Stimulated activated effector memory CD8-positive, alpha-beta T cell treated with anti-CD3 and anti-CD28 coated beads, Interleukin-12 subunit alpha, Interleukin-12 subunit beta, amount 100 ng/mL, for 72 hours (primary cell): ENCODE measurements around the gene WNT3A.

Experiments
- ATAC-seq: fragments of 150-1000 bp; cut with Tn5 transposase; 2 replicates; pipeline ENCODE4 v1.10.0; 2021
- DNase-seq, 2 donors: peaks; one replicate each; pipeline ENCODE4 v3.0.0; 2021 to 2022; ENCODE audit warnings: low spot score in 2 of 2
- H3K27ac Mint-ChIP-seq: one replicate; pipeline ENCODE4 v1.8.0; 2022; ENCODE audit warnings: mild to moderate bottlenecking, mixed read lengths
- H3K36me3 Mint-ChIP-seq: one replicate; pipeline ENCODE4 v1.8.0; 2022; ENCODE audit warnings: mild to moderate bottlenecking, mixed read lengths
- H3K4me1 Mint-ChIP-seq: one replicate; pipeline ENCODE4 v1.8.0; 2022; ENCODE audit warnings: mixed read lengths
- H3K4me3 Mint-ChIP-seq: one replicate; pipeline ENCODE4 v1.8.0; 2022; ENCODE audit warnings: mild to moderate bottlenecking, mixed read lengths
- H3K9me3 Mint-ChIP-seq: one replicate; pipeline ENCODE4 v1.8.0; 2022; ENCODE audit warnings: mixed read lengths

WNT3A gene

DNA sequence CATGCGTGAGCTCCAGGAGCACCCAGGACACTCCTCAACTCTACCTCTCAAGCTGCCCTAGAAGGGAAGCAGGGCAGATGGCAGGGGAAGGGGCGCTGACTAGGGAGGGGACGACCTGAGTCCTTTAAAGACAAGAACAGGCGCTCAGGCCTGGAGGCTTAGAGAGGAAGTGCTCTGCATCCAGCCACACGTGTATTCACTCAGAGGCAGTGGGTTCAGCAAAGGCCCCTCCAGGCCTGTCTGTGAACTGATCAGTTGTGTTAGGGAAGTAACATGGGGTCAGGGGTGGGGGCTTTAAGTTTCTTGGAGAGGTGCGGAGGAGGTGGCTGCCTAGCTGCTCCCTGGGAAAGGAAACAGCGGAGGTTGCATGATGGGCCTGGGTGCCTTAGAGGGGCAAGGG, 38.6 kb downstream of the WNT3A start:
- no peaks in the 10 kb centered on the region for H3K4me1 Mint-ChIP-seq
- no peaks in the 10 kb centered on the region for H3K36me3 Mint-ChIP-seq
- no peaks in the 10 kb centered on the region for H3K9me3 Mint-ChIP-seq
- H3K4me3 Mint-ChIP-seq: no peak overlapping the region
- H3K27ac Mint-ChIP-seq: no peak overlapping the region
- ATAC-seq: no peak
- DNase-seq: no peak

GRCh38 chr1:228045871-228046270, 39.1 kb downstream of the WNT3A start:
- no peak for ATAC-seq
- Mint-ChIP-seq H3K4me3 (no peak overlapping the region), H3K4me1 (no peaks in the 10 kb centered on the region), H3K36me3 (no peaks in the 10 kb centered on the region), H3K27ac (no peak overlapping the region), H3K9me3 (no peaks in the 10 kb centered on the region)
- no peak for DNase-seq

DNA sequence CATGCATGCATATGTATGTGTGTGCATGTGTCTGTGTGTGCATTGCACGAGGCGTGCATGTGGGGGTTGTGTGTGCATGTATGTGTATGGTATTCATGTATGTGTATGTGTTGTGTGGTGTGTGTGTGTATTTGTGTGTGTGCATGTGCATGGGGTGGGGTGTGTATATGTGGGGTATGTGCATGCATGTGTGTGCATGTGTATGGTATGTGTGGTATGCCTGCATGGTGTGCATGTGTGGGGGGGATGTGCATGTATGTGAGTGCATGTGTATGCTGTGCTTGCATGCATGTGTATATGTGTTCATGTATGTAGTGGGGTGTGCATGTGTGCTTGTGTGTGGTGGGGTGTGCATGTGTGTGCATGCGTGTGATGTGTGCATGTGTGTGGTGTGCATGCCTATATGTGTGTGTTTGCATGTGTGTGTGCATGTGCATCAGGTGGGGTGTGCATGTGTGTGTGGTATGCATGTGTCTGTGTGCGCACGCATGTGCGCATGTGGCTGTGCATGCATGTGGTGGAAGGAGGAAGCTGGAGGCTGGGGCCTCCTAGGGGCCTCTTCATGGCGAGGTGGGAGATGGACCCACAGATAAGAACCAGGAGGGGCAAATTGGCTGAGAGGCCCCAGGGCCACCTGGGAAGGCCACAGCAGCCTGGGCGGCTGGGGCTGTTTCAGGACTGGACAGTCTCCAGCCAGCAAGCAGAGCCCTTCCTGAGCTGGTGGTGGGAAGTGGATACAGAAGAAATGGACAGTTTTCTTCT, 39.8 kb downstream of the WNT3A start:
- Mint-ChIP-seq H3K4me3 (no peak overlapping the region), H3K9me3 (no peaks in the 10 kb centered on the region), H3K36me3 (no peaks in the 10 kb centered on the region), H3K4me1 (no peaks in the 10 kb centered on the region), H3K27ac (no peak overlapping the region)
- no peak for DNase-seq
- ATAC-seq: no peak

DNA sequence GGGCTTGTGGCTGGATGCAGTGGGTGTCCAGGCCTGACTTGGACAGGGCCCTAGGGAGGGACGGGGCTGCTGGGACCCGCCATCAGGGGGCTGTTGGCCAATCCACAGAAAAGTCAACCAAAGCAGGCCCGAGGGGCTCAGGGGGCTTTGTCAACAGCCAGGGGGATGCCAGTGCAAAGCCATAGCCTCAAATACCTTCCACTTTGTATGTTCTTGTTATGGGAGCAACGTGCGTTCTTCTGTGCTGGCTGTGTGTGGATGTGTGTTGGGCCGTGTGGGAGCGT, 40.3 kb downstream of the WNT3A start:
- Mint-ChIP-seq H3K4me1 (no peaks in the 10 kb centered on the region), H3K27ac (no peak overlapping the region), H3K36me3 (no peaks in the 10 kb centered on the region), H3K4me3 (no peak overlapping the region), H3K9me3 (no peaks in the 10 kb centered on the region)
- ATAC-seq (no peak), DNase-seq (no peak)

GRCh38 chr1:228048120-228048519, 41.3 kb downstream of the WNT3A start:
- no peak for ATAC-seq
- Mint-ChIP-seq H3K27ac (no peak overlapping the region), H3K4me3 (no peak overlapping the region), H3K36me3 (no peaks in the 10 kb centered on the region), H3K9me3 (no peaks in the 10 kb centered on the region), H3K4me1 (no peaks in the 10 kb centered on the region)
- no peak for DNase-seq

GRCh38 chr1:228048659-228049298, 42.0 kb downstream of the WNT3A start:
- Mint-ChIP-seq H3K27ac (no peak overlapping the region), H3K4me3 (no peak overlapping the region), H3K9me3 (no peaks in the 10 kb centered on the region), H3K4me1 (no peaks in the 10 kb centered on the region), H3K36me3 (no peaks in the 10 kb centered on the region)
- ATAC-seq (no peak), DNase-seq (no peak)

DNA sequence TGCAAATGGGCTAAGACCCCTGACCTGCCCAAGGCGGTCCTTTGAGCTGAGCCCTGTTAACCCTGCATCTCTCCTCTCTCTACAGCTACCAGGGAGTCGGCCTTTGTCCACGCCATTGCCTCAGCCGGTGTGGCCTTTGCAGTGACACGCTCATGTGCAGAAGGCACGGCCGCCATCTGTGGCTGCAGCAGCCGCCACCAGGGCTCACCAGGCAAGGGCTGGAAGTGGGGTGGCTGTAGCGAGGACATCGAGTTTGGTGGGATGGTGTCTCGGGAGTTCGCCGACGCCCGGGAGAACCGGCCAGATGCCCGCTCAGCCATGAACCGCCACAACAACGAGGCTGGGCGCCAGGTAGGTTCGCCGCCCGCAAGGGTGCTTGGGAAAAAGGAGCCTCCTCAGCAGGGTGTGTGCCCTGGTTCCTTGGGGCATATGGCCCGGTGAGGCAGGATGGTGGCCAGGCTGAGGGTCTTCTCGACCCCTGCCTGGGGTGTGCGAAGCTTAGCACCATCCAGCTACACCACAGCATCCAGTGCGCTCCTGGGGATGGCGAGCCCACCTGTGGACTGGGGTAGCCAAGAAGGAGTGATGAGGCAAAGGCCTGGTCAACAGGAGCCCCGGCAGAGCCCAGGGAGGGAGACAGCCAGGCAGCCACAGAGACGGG, 43.9 kb downstream of the WNT3A start:
- no peak overlapping the region for H3K27ac Mint-ChIP-seq
- H3K4me1 Mint-ChIP-seq: no peaks in the 10 kb centered on the region
- H3K4me3 Mint-ChIP-seq: no peak overlapping the region
- no peaks in the 10 kb centered on the region for H3K36me3 Mint-ChIP-seq
- no peaks in the 10 kb centered on the region for H3K9me3 Mint-ChIP-seq
- no peak for ATAC-seq
- no peak for DNase-seq

DNA sequence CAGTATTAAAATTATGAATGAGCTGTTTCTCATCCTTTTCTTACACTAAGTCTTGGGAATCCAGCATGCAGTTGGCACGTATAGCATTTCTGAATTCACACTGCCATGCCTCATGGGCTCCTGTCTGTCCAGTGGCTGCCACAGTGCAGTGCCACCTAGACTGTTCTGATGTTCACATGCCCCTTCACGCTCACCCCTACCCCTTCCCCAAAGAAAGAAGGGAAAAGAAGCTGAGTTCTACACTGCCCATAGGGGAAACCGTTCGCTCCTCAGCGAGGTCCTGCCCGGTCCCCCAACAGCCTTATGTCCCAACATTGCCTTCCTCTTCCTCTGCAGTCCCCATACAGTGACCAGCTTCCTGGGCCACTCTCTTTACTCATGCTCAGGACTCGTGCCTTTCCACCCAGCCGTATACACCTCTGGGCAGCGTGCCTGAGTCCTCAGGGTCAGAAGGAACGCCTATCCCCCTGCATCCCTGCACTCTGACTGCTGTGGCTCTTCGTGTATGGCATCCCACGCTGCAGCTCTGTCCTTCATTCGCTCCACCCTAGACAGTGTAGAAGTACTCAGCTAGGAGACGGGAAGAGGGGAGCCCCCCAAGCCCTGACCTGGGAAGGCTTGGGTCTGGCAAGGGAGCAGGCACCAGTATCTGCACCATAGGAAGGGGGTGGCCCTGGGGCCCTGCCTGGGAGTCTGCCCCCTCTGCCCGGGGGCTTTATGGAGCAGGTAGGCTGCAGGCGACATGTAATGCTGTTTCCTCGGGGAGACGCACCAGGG, 51.6 kb downstream of the WNT3A start:
- Mint-ChIP-seq H3K4me1 (peaks cover 17% of the 10 kb centered on the region), H3K36me3 (no peaks in the 10 kb centered on the region), H3K4me3 (peak overlapping the region; percentile 62), H3K9me3 (no peaks in the 10 kb centered on the region), H3K27ac (no peak overlapping the region)
- DNase-seq (no peak), ATAC-seq (no peak)

- H3K4me3 Mint-ChIP-seq: peak overlapping the region; percentile 62
- peak in 1 of 2 donors; percentile 64 for DNase-seq
- H3K27ac Mint-ChIP-seq: no peak overlapping the region
Observed at GRCh38 chr1:228058949-228059633, 52.3 kb downstream of the WNT3A start.

DNA sequence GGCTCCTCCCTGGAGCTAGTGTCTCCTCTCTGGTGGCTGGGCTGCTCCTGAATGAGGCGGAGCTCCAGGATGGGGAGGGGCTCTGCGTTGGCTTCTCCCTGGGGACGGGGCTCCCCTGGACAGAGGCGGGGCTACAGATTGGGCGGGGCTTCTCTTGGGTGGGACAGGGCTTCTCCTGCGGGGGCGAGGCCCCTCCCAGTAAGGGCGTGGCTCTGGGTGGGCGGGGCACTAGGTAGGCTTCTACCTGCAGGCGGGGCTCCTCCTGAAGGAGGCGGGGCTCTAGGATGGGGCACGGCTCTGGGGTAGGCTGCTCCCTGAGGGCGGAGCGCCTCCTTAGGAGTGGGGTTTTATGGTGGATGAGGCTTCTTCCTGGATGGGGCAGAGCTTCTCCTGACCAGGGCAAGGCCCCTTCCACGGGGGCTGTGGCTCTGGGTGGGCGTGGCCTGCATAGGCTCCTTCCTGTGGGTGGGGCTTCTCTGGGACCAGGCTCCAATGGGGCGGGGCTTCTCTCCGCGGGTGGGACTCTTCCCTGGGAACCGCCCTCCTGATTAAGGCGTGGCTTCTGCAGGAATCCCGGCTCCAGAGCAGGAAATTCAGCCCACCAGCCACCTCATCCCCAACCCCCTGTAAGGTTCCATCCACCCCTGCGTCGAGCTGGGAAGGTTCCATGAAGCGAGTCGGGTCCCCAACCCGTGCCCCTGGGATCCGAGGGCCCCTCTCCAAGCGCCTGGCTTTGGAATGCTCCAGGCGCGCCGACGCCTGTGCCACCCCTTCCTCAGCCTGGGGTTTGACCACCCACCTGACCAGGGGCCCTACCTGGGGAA, 53.0 kb downstream of the WNT3A start:
- Mint-ChIP-seq H3K4me3 (peak overlapping the region; percentile 62), H3K36me3 (no peaks in the 10 kb centered on the region), H3K4me1 (peaks cover 17% of the 10 kb centered on the region), H3K9me3 (no peaks in the 10 kb centered on the region), H3K27ac (no peak overlapping the region)
- peak; percentile 78 for ATAC-seq
- peak; percentile 76 to 77 for DNase-seq

More at GRCh38 chr1:228058949-228059633, 52.3 kb downstream of the WNT3A start:
- Mint-ChIP-seq H3K36me3 (no peaks in the 10 kb centered on the region), H3K4me1 (peaks cover 17% of the 10 kb centered on the region), H3K9me3 (no peaks in the 10 kb centered on the region)
- peak; percentile 77 for ATAC-seq

DNA sequence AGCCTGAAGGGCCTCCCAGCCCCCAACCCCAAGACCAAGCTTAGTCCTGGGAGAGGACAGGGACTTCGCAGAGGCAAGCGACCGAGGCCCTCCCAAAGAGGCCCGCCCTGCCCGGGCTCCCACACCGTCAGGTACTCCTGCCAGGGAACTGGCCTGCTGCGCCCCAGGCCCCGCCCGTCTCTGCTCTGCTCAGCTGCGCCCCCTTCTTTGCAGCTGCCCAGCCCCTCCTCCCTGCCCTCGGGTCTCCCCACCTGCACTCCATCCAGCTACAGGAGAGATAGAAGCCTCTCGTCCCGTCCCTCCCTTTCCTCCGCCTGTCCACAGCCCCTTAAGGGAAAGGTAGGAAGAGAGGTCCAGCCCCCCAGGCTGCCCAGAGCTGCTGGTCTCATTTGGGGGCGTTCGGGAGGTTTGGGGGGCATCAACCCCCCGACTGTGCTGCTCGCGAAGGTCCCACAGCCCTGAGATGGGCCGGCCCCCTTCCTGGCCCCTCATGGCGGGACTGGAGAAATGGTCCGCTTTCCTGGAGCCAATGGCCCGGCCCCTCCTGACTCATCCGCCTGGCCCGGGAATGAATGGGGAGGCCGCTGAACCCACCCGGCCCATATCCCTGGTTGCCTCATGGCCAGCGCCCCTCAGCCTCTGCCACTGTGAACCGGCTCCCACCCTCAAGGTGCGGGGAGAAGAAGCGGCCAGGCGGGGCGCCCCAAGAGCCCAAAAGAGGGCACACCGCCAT, 53.8 kb downstream of the WNT3A start:
- DNase-seq: no peak
- Mint-ChIP-seq H3K36me3 (no peaks in the 10 kb centered on the region), H3K4me1 (peaks cover 17% of the 10 kb centered on the region), H3K27ac (peak overlapping the region; percentile 64), H3K9me3 (no peaks in the 10 kb centered on the region), H3K4me3 (peak overlapping the region; percentile 62)
- ATAC-seq: no peak

GRCh38 chr1:228061411-228062084, 54.8 kb downstream of the WNT3A start:
- no peaks in the 10 kb centered on the region for H3K9me3 Mint-ChIP-seq
- no peaks in the 10 kb centered on the region for H3K36me3 Mint-ChIP-seq
- ATAC-seq (no peak), DNase-seq (no peak)
- peak overlapping the region; percentile 64 for H3K27ac Mint-ChIP-seq
- H3K4me1 Mint-ChIP-seq: peaks cover 17% of the 10 kb centered on the region
- H3K4me3 Mint-ChIP-seq: peak overlapping the region; percentile 62

DNA sequence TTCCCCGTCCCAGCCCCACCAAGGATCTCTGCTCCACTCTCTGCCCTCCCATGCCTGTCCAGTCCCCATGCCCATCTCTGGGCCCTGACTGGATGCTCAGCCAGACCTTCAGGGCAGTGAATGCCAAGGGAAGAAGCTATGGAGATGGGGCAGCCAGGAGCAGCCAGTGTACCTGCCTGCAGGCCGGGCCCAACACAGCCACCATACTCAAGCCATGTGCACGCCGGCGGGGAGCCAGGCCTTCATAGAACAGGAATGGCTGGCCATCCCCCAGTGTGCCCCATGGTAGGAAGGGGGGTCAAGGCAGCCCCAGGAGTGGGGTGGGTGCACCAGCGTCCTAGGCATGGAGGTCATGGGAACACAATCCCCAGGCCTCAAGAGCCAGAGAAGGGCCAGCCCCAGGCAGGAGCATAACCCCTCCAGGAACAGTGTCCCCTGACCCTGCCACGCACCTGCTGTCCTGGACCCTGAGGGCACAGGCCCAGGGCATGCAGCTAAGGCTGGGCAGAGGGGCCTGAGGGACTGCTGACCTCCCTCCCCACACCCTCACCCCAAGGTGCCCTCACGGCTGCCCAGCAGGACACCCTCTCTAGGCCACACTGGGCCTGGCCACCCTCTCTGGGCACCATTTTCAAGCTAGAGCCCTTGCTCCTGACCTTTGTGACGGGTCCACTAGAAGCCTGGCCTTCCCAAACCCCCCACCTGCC, 55.4 kb downstream of the WNT3A start:
- no peak for DNase-seq
- Mint-ChIP-seq H3K27ac (no peak overlapping the region), H3K9me3 (no peaks in the 10 kb centered on the region), H3K4me3 (no peak overlapping the region), H3K4me1 (peaks cover 17% of the 10 kb centered on the region), H3K36me3 (no peaks in the 10 kb centered on the region)
- no peak for ATAC-seq
